DND-41 (cell line): Measurements from ENCODE around the gene NUP37.
"Not testable (repeated sequence)": the region's sequence is repeated elsewhere in the genome, so short reads cannot be mapped to it uniquely, and the experiment has no call there.

Experiments
- ATAC-seq: fragments of 200-7000 bp; cut with Tn5 transposase; 3 replicates; pipeline ENCODE4 v1.9.1; 2021; ENCODE audit warnings: low read depth; ENCODE audit not compliant: insufficient read depth
- DNase-seq: peaks from one replicate; pipeline ENCODE4 v3.0.0-alpha.2; 2020
- H2AFZ ChIP-seq: 2 replicates; pipeline ENCODE4 v1.6.0; 2012; ENCODE audit warnings: low read depth, low read length
- H3K27ac ChIP-seq: 2 replicates; pipeline ENCODE4 v1.5.1; 2012; ENCODE audit warnings: low read length, inconsistent platforms
- H3K27me3 ChIP-seq: fragments of 200-600 bp; sonication (generic); 2 replicates; pipeline ENCODE4 v1.6.0; 2012; ENCODE audit warnings: low read length, mild to moderate bottlenecking, inconsistent platforms; ENCODE audit not compliant: insufficient read depth, poor library complexity
- H3K36me3 ChIP-seq: 2 replicates; pipeline ENCODE4 v1.5.1; 2012; ENCODE audit warnings: low read length, inconsistent platforms; ENCODE audit not compliant: insufficient read depth
- H3K4me1 ChIP-seq: 2 replicates; pipeline ENCODE4 v1.5.1; 2012; ENCODE audit warnings: mild to moderate bottlenecking, low read length; ENCODE audit not compliant: insufficient read depth
- H3K4me2 ChIP-seq: 2 replicates; pipeline ENCODE4 v1.6.0; 2012; ENCODE audit warnings: mild to moderate bottlenecking, moderate library complexity, low read length, inconsistent platforms; ENCODE audit not compliant: insufficient read depth
- H3K4me3 ChIP-seq, 2 experiments: fragments of 200-600 bp in 1 of 2; shearing (Covaris generic) in 1 of 2; 2 replicates each; pipeline ENCODE4 v1.5.1; 2012 to 2016; ENCODE audit warnings: inconsistent platforms in 2 of 2, low read length in 2 of 2, mild to moderate bottlenecking in 2 of 2, low read depth in 1 of 2, moderate library complexity in 1 of 2
- H3K79me2 ChIP-seq: 2 replicates; pipeline ENCODE4 v1.6.0; 2012; ENCODE audit warnings: low read length, inconsistent platforms; ENCODE audit not compliant: insufficient read depth
- H3K9ac ChIP-seq: 2 replicates; pipeline ENCODE4 v1.6.0; 2012; ENCODE audit warnings: low read depth, mild to moderate bottlenecking, inconsistent platforms, low read length, moderate library complexity
- H3K9me3 ChIP-seq: 2 replicates; pipeline ENCODE4 v1.5.1; 2012; ENCODE audit warnings: low read length, moderate library complexity, mild to moderate bottlenecking, inconsistent platforms; ENCODE audit not compliant: insufficient read depth, severe bottlenecking
- H4K20me1 ChIP-seq: 2 replicates; pipeline ENCODE4 v1.6.0; 2012; ENCODE audit warnings: low read length; ENCODE audit not compliant: insufficient read depth
- EZH2 ChIP-seq: IDR thresholded peaks from 3 replicates; pipeline ENCODE4 v1.6.1; 2012; ENCODE audit warnings: borderline replicate concordance, low read depth, mild to moderate bottlenecking, moderate library complexity, low read length, inconsistent platforms; ENCODE audit not compliant: severe bottlenecking
- TF ChIP-seq, protein P1 (sequence below): IDR thresholded peaks from 2 replicates; pipeline ENCODE4 v1.5.1; 2012; ENCODE audit warnings: borderline replicate concordance, low read length, moderate library complexity, mild to moderate bottlenecking; ENCODE audit not compliant: poor library complexity, severe bottlenecking; ENCODE audit errors: extremely low read depth

The NUP37 gene

DNA sequence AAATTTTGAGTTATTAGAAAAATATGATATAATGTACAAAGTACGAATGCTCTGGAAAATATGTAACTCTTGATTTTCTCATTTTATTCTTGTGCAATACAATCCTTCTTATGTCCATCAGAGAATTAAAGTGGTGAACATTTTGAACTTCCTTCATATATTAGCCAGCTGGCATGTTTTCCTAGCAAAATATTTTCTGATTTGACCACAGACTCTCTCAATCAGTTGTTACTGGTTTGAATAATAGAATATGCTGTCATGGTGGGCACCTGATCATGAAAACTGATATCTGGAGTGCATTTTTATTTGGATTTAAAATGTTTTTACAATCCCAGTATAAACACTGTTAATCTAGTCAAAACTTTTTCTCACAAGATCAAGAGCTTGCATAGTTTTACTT lies 24.3 kb upstream of the NUP37 start:
- TF ChIP-seq, protein P1, sequence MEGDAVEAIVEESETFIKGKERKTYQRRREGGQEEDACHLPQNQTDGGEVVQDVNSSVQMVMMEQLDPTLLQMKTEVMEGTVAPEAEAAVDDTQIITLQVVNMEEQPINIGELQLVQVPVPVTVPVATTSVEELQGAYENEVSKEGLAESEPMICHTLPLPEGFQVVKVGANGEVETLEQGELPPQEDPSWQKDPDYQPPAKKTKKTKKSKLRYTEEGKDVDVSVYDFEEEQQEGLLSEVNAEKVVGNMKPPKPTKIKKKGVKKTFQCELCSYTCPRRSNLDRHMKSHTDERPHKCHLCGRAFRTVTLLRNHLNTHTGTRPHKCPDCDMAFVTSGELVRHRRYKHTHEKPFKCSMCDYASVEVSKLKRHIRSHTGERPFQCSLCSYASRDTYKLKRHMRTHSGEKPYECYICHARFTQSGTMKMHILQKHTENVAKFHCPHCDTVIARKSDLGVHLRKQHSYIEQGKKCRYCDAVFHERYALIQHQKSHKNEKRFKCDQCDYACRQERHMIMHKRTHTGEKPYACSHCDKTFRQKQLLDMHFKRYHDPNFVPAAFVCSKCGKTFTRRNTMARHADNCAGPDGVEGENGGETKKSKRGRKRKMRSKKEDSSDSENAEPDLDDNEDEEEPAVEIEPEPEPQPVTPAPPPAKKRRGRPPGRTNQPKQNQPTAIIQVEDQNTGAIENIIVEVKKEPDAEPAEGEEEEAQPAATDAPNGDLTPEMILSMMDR, result no peak
- TF ChIP-seq EZH2, result no peak
- Histone ChIP-seq H4K20me1 (0 out of 2 replicates have a peak, but pooled peaks cover under 1% of the 10 kb centered on the region), H3K9ac (no peak overlapping the region), H3K4me1 (no peaks in the 10 kb centered on the region), H2AFZ (no peak overlapping the region), H3K27me3 (no peaks in the 10 kb centered on the region), H3K4me2 (no peak overlapping the region), H3K9me3 (no peaks in the 10 kb centered on the region), H3K79me2 (peaks cover 20% of the 10 kb centered on the region; the same call in 1 of the 2 replicates), H3K4me3 (no peak overlapping the region), H3K27ac (no peak overlapping the region), H3K36me3 (peaks cover 15% of the 10 kb centered on the region)
- ATAC-seq (no peak), DNase-seq (no peak)

DNA sequence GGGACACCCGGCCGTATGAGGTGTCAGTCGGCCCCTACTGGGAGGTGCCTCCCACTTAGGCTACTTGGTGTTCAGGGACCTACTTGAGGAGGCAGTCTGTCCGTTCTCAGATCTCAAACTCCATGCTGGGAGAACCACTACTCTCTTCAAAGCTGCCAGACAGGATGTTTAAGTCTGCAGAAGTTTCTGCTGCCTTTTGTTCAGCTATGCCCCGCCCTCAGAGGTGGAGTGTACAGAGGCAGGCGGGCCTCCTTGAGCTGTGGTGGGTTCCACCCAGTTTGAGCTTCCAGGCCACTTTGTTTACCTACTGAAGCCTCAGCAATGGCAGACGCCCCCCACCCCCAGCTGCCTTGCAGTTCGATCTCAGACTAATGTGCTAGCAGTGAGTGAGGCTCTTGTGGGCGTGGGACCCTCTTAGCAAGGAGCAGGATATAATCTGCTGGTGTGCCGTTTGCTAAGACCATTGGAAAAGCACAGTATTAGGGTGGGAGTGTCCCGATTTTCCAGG lies 23.0 kb upstream of the NUP37 start:
- ATAC-seq, H2AFZ ChIP-seq: not testable (repeated sequence)
- H3K79me2 ChIP-seq, result peaks cover 20% of the 10 kb centered on the region; the same call in 1 of the 2 replicates

DNA sequence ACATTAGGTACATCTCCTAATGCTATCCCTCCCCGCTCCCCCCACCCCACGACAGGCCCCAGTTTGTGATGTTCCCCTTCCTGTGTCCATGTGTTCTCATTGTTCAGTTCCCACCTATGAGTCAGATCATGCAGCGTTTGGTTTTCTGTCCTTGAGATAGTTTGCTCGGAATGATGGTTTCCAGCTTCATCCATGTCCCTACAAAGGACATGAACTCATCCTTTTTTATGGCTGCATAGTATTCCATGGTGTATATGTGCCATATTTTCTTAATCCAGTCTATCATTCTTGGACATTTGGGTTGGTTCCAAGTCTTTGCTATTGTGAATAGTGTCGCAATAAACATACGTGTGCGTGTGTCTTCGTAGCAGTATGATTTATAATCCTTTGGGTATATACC lies 17.7 kb upstream of the NUP37 start:
- not testable (repeated sequence) for H4K20me1 ChIP-seq, H2AFZ ChIP-seq, H3K9me3 ChIP-seq, H3K27ac ChIP-seq, H3K27me3 ChIP-seq, DNase-seq, ATAC-seq, H3K9ac ChIP-seq, H3K4me2 ChIP-seq, H3K4me1 ChIP-seq, H3K4me3 ChIP-seq
- Histone ChIP-seq H3K36me3 (peaks cover 18% of the 10 kb centered on the region; the same call in 1 of the 2 replicates), H3K79me2 (peaks cover 18% of the 10 kb centered on the region)

More for the DNA sequence above, 23.0 kb upstream of the NUP37 start:
- not testable (repeated sequence) for H3K4me2 ChIP-seq, H3K27me3 ChIP-seq, H3K4me1 ChIP-seq, H3K4me3 ChIP-seq, H3K9ac ChIP-seq, H3K27ac ChIP-seq, H4K20me1 ChIP-seq, H3K9me3 ChIP-seq
- DNase-seq, result peak; percentile 45
- peaks cover 15% of the 10 kb centered on the region for H3K36me3 ChIP-seq

DNA sequence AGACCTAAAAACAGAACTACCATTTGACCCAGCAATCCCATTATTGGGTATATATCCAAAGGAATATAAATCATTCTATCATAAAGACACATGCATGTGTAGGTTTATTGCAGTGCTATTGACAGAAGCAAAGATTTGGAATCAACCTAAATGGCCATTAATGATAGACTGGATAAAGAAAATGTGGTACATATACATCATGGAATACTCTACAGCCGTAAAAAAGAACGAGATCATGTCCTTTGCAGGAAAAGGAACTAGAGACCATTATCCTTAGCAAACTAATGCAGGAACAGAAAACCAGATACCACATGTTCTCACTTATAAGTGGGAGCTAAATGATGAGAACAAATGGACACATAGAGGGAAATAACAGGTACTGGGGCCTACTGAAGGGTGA lies 11.5 kb upstream of the NUP37 start:
- ATAC-seq, H3K4me1 ChIP-seq, H3K4me3 ChIP-seq, DNase-seq, H3K27me3 ChIP-seq, H3K9ac ChIP-seq, H4K20me1 ChIP-seq, H3K9me3 ChIP-seq, H2AFZ ChIP-seq, H3K4me2 ChIP-seq, H3K27ac ChIP-seq: not testable (repeated sequence)
- peaks cover 44% of the 10 kb centered on the region for H3K79me2 ChIP-seq
- peaks cover 46% of the 10 kb centered on the region for H3K36me3 ChIP-seq

DNA sequence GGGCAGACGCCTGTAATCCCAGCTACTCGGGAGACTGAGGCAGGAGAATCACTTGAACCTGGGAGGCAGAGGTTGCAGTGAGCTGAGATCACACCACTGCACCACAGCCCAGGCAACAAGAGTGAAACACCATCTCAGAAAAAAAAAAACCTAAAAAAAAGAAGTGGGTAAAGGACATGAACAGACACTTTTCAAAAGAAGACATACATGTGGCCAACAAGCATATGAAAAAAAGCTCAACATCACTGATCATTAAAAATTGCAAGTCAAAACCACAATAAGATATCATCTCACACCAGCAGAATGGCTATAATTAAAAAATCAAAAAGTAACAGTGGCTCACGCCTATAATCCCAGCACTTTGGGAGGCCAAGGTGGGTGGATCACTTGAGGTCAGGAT lies 10.8 kb upstream of the NUP37 start:
- peaks cover 43% of the 10 kb centered on the region for H3K79me2 ChIP-seq
- H3K4me1 ChIP-seq, H3K9ac ChIP-seq, H3K4me2 ChIP-seq, H3K27ac ChIP-seq, H3K9me3 ChIP-seq, H3K4me3 ChIP-seq, H4K20me1 ChIP-seq, ATAC-seq, DNase-seq, H3K27me3 ChIP-seq, H2AFZ ChIP-seq: not testable (repeated sequence)
- H3K36me3 ChIP-seq, result peaks cover 51% of the 10 kb centered on the region

DNA sequence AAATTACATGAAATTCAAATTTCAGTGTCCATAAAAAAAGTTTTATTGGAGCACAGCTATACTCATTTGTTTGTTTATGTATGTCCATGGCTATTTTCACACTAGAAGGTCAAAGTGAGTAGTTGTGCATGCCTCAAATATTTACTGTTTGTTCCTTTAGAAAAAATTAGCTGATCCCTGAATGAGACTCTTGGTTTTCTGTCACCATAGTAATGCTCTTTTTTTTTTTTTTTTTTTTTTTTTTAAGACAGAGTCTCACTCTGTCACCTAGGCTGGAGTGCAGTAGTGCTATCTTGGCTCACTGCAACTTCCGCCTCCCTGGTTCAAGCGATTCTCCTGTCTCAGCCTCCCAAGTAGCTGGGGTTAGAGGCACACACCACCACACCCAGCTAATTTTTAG lies 1.4 kb upstream of the NUP37 start:
- ATAC-seq, H4K20me1 ChIP-seq, H2AFZ ChIP-seq, DNase-seq, H3K9me3 ChIP-seq, H3K27me3 ChIP-seq: not testable (repeated sequence)
- H3K27ac ChIP-seq, result peak overlapping the region; percentile 94
- peaks cover 48% of the 10 kb centered on the region for H3K4me1 ChIP-seq
- H3K9ac ChIP-seq, result peak overlapping the region; percentile 88
- peak overlapping the region; percentile 83 for H3K4me2 ChIP-seq
- peaks cover 80% of the 10 kb centered on the region for H3K79me2 ChIP-seq
- peaks cover 48% of the 10 kb centered on the region for H3K36me3 ChIP-seq
- H3K4me3 ChIP-seq, result peak overlapping the region; percentile 66 to 95
